OCI-LY3 (cell line): ENCODE results near the gene ATP4A.

Source experiments
- CTCF ChIP-seq: fragments of 200-600, 300-600 bp; sonication (generic); IDR thresholded peaks from 2 replicates; pipeline ENCODE4 v1.5.1; 2014; ENCODE audit warnings: antibody characterized with exemption, low read length, low read depth
- EZH2phosphoT487 ChIP-seq: fragments of 200-600 bp; shearing (Covaris generic); IDR thresholded peaks from 2 replicates; pipeline ENCODE4 v1.6.1; 2018; ENCODE audit warnings: antibody characterized with exemption, mixed run types, low read depth

- TF ChIP-seq CTCF, result no peak
- TF ChIP-seq EZH2phosphoT487, result no peak
Measured at GRCh38 chr19:35509018-35509652, 54.3 kb downstream of the ATP4A start.
